HepG2 (cell line): ENCODE results near the gene ACTG2.
A peak's percentile ranks its signal among the peaks of the same experiment; 100 is the strongest.

Source experiments
- CTCF ChIP-seq: sonication (generic); formaldehyde crosslinking; IDR thresholded peaks from 2 replicates; pipeline ENCODE4 v1.5.0; 2020; ENCODE audit warnings: mild to moderate bottlenecking, missing genetic modification reagents, moderate library complexity
- FOXO1 ChIP-seq: sonication (generic); formaldehyde crosslinking; IDR thresholded peaks from 2 replicates; pipeline ENCODE4 v1.4.0; 2020; ENCODE audit warnings: missing genetic modification reagents
- GPBP1L1 ChIP-seq: sonication (generic); formaldehyde crosslinking; IDR thresholded peaks from 2 replicates; pipeline ENCODE4 v1.5.0; 2020; ENCODE audit warnings: mild to moderate bottlenecking, missing genetic modification reagents
- HNRNPH1 ChIP-seq: fragments of 200-400 bp; formaldehyde crosslinking; optimal IDR thresholded peaks from 2 replicates; pipeline ENCODE3; 2017; ENCODE audit warnings: mild to moderate bottlenecking, low read depth, low read length
- MTF1 ChIP-seq: sonication (generic); formaldehyde crosslinking; IDR thresholded peaks from 2 replicates; pipeline ENCODE4 v1.5.0; 2020; ENCODE audit warnings: missing genetic modification reagents
- MXI1 ChIP-seq: IDR thresholded peaks from 3 replicates; pipeline ENCODE4 v1.6.1; 2012; ENCODE audit warnings: low read depth, low read length, inconsistent platforms, borderline replicate concordance
- STAT5B ChIP-seq: sonication (generic); formaldehyde crosslinking; IDR thresholded peaks from 2 replicates; pipeline ENCODE4 v1.4.0; 2020; ENCODE audit warnings: missing genetic modification reagents
- TBP ChIP-seq: sonication (generic); formaldehyde crosslinking; IDR thresholded peaks from 2 replicates; pipeline ENCODE4 v1.5.0; 2020; ENCODE audit warnings: missing genetic modification reagents
- ZNF501 ChIP-seq: sonication (generic); formaldehyde crosslinking; IDR thresholded peaks from 2 replicates; pipeline ENCODE4 v1.5.1; 2020; ENCODE audit warnings: mild to moderate bottlenecking, moderate library complexity, missing genetic modification reagents
- ZNF530 ChIP-seq: sonication (generic); formaldehyde crosslinking; IDR thresholded peaks from 2 replicates; pipeline ENCODE4 v1.5.0; 2020; ENCODE audit warnings: low read depth, mild to moderate bottlenecking, missing genetic modification reagents

GRCh38 chr2:73920577-73921545, 28.1 kb downstream of the ACTG2 start:
- TF ChIP-seq CTCF (CRISPR knock-in tag) (peak; percentile 69), MXI1 (no peak), HNRNPH1 (no peak), FOXO1 (CRISPR knock-in tag) (no peak), MTF1 (CRISPR knock-in tag) (no peak), ZNF501 (no peak), GPBP1L1 (no peak), ZNF530 (CRISPR knock-in tag) (no peak), STAT5B (CRISPR knock-in tag) (no peak), TBP (no peak)
